Subcutaneous abdominal adipose tissue (tissue), 5 donors: ENCODE data around the gene PPP1R12B.
"Not testable (repeated sequence)": the region's sequence is repeated elsewhere in the genome, so short reads cannot be mapped to it uniquely, and the experiment has no call there.

Source experiments
- H3K27ac ChIP-seq: one replicate; pipeline ENCODE4 v1.7.0; 2013; ENCODE audit warnings: low read depth, mild to moderate bottlenecking, inconsistent platforms, low read length, moderate library complexity
- H3K27me3 ChIP-seq, 5 donors: one replicate each; pipeline ENCODE4 v1.7.0; 2013; ENCODE audit warnings: low read length in 5 of 5, inconsistent platforms in 1 of 5; ENCODE audit not compliant: control insufficient read depth in 5 of 5, insufficient read depth in 4 of 5
- H3K36me3 ChIP-seq, 5 donors: one replicate each; pipeline ENCODE4 v1.7.0; 2013; ENCODE audit warnings: low read length in 5 of 5; ENCODE audit not compliant: control insufficient read depth in 5 of 5, insufficient read depth in 5 of 5
- H3K4me1 ChIP-seq, 5 donors: one replicate each; pipeline ENCODE4 v1.7.0; 2013; ENCODE audit warnings: low read length in 5 of 5, mild to moderate bottlenecking in 3 of 5, moderate library complexity in 1 of 5; ENCODE audit not compliant: control insufficient read depth in 5 of 5, insufficient read depth in 5 of 5
- H3K4me3 ChIP-seq, 5 donors: one replicate each; pipeline ENCODE4 v1.7.0; 2013; ENCODE audit warnings: low read length in 5 of 5, low read depth in 1 of 5
- H3K9ac ChIP-seq, 5 donors: one replicate each; pipeline ENCODE4 v1.7.0; 2013; ENCODE audit warnings: low read length in 5 of 5, mild to moderate bottlenecking in 4 of 5, moderate library complexity in 3 of 5
- H3K9me3 ChIP-seq, 5 donors: one replicate each; pipeline ENCODE4 v1.7.0; 2013; ENCODE audit warnings: low read length in 5 of 5; ENCODE audit not compliant: control insufficient read depth in 5 of 5
- donor health status: healthy.
- donor health status: healthy.
- donor health status: healthy.
- donor health status: healthy.
- donor health status: healthy.

Gene PPP1R12B

DNA sequence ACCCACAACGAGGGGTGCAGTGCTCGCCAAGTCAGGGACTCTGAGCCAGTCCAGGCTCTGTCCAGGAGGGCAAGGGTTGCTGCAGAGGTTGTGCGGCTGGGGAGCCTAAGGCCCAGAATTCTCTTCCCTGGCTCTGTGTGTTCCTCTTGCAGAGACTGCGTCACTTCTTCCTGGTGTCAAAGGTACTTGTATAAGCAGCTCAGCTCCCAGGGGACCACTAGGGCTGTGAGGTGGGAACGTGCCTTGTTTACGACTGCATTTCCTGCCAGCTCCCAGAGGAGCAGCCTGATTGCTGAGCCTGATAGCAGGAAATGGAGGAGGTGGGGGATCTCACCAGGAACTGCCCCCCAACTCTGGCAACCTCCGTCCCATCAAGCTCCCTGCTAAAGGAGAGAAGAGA is 278.5 kb downstream of the PPP1R12B start:
- not testable (repeated sequence) for H3K9me3 ChIP-seq, H3K4me3 ChIP-seq, H3K27ac ChIP-seq, H3K36me3 ChIP-seq, H3K9ac ChIP-seq
- Histone ChIP-seq H3K27me3 (peaks cover 5 to 21% (median 10%) of the 10 kb centered on the region in 5 donors), H3K4me1 (peaks cover 4 to 50% (median 44%) of the 10 kb centered on the region in 5 donors)

DNA sequence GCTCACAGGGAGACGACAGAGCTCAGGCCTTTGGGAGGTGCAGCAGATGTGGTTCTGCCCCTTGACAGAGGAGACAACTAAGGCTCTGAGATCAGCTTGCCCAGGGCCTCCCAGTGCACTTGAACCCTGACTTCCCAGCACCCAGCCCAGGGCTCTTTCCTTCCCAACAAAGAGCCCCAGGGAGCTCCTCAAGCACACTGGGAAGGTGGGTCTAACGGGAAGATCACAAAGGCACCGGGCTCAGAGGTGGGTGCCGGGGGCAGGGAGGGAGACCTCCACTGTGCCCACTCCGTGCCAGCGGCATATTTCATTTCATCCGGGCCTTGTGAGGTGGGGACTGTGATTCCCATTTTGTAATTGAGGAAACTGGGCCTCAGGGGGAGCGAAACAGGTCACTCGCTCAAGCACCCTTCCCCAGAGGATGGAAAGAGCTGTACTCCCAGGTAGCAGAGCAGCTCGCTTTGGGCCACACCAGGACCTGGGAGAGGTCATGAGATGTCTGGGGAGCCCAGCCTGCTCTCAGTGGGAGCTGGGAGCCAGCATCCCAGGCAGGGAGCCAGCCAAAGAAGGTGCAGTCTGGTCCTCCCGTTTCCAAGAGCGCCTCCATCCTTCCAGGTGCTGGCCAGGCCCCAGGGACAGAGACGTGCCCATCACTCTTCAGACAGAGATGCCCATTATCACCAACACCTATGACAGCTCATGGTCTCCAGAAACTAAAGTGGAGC is 279.5 kb downstream of the PPP1R12B start:
- Histone ChIP-seq H3K4me3 (no peak overlapping the region), H3K9ac (no peak overlapping the region), H3K9me3 (no peaks in the 10 kb centered on the region), H3K27ac (no peak overlapping the region), H3K27me3 (peaks cover 5 to 15% (median 10%) of the 10 kb centered on the region in 5 donors), H3K36me3 (no peaks in the 10 kb centered on the region), H3K4me1 (peaks cover 4 to 45% (median 39%) of the 10 kb centered on the region in 5 donors)

DNA sequence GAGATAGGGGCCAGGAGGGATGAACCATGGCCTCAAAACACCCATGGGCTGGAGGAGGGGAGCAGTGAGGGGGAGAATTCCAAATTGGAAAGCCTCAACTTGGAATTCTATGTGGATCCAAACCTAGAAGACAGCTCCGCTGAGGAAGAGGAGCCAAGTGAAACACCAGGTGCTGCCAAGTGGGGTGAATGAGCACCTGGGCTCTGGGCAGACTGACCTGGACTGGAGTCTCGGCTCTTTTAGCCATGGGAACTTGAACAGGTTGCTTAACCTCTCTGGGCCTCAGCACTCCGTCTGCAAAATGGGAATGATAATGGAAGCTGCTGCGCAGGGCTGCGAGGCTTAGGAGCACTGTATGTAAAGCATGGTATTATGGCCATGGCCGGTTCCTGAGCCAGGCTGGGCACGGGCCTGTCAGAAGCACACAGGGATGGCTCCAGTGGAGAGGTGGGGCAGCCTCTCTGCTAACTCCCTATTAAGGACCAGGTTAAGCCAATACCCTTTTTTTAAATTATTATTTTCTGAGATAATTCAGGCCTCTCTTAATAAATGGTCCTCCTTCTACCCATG is 280.2 kb downstream of the PPP1R12B start:
- H3K9me3 ChIP-seq = no peaks in the 10 kb centered on the region

DNA sequence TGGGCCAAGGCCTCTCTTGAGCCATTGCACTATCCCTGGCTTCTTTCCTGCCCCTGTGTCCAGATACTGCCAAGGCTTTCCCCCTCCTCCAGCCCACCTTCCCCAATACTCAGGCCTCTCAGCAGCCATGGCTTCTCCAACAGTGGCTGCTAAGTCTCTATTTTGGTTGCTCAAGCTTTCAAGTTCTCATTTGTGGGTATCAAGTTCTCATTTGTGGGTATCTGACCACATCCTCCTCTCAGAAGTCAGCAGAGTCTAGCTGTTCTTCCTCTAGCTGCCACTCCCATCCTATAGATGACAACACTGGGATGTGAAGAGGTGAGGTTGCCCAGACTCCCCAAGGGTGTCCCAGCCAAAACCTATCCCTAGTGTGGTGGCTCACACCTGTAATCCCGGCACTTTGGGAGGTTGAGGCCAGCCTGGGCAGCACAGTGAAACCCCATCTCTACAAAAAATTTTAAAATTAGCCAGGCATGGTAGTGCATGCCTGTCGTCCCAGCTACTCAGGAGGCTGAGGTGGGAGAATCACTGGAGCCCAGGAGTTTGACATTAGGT is 280.8 kb downstream of the PPP1R12B start:
- not testable (repeated sequence) for H3K4me3 ChIP-seq, H3K27ac ChIP-seq, H3K9ac ChIP-seq, H3K9me3 ChIP-seq, H3K36me3 ChIP-seq
- Histone ChIP-seq H3K4me1 (peaks cover 4 to 36% (median 25%) of the 10 kb centered on the region in 5 donors), H3K27me3 (peaks cover 5 to 22% (median 10%) of the 10 kb centered on the region in 5 donors)

More for the DNA sequence above, 280.2 kb downstream of the PPP1R12B start:
- Histone ChIP-seq H3K4me3 (no peak overlapping the region), H3K27me3 (peaks cover 5 to 21% (median 10%) of the 10 kb centered on the region in 5 donors), H3K4me1 (peaks cover 4 to 39% (median 31%) of the 10 kb centered on the region in 5 donors), H3K9ac (no peak overlapping the region), H3K27ac (no peak overlapping the region), H3K36me3 (no peaks in the 10 kb centered on the region)

DNA sequence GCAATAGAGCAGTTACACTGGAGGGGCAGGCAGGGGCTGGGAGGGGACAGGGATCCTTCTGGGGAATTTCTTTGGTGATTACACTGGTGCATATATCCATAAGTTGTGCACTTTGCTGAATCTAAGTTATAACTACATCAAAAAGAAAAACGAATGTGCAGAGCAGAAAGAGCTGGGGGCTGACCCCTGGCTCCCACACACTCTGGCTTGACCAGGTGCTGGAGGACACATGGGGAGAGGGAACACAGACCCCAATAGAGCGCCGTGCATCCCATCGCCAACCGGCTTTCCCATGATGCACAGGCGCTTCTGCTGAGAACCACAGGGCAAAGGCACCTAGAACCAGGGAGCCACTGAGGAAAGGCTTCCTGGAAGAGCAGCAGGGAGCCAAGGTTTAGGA is 281.6 kb downstream of the PPP1R12B start:
- Histone ChIP-seq H3K4me1 (peaks cover 4 to 29% (median 20%) of the 10 kb centered on the region in 5 donors), H3K27me3 (peaks cover 0 to 22% (median 10%) of the 10 kb centered on the region in 5 donors)
- H3K27ac ChIP-seq, H3K9ac ChIP-seq, H3K4me3 ChIP-seq, H3K9me3 ChIP-seq, H3K36me3 ChIP-seq: not testable (repeated sequence)

DNA sequence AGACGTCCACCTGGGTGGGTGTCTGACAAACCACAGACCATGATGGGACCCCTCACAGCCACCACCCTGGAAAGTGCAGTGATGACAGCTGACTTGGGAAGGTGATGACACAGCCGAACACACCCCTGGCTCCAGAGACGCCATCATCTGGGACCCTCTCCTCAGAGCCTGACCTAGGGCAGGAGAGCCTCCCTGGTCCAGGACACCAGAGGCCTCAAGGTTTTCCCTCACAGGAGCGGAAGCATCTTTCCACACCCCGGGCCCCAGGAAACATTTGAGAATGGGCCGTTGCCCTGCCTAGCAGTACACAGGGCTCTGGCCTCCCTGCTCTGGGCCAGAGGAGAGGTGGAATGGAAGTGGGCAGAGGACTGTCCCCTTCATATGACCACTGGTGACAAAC is 282.0 kb downstream of the PPP1R12B start:
- Histone ChIP-seq H3K36me3 (no peaks in the 10 kb centered on the region), H3K27me3 (peaks cover 0 to 23% (median 10%) of the 10 kb centered on the region in 5 donors), H3K9me3 (no peaks in the 10 kb centered on the region), H3K4me1 (peaks cover 4 to 26% (median 19%) of the 10 kb centered on the region in 5 donors), H3K27ac (no peak overlapping the region), H3K4me3 (no peak overlapping the region), H3K9ac (no peak overlapping the region)

DNA sequence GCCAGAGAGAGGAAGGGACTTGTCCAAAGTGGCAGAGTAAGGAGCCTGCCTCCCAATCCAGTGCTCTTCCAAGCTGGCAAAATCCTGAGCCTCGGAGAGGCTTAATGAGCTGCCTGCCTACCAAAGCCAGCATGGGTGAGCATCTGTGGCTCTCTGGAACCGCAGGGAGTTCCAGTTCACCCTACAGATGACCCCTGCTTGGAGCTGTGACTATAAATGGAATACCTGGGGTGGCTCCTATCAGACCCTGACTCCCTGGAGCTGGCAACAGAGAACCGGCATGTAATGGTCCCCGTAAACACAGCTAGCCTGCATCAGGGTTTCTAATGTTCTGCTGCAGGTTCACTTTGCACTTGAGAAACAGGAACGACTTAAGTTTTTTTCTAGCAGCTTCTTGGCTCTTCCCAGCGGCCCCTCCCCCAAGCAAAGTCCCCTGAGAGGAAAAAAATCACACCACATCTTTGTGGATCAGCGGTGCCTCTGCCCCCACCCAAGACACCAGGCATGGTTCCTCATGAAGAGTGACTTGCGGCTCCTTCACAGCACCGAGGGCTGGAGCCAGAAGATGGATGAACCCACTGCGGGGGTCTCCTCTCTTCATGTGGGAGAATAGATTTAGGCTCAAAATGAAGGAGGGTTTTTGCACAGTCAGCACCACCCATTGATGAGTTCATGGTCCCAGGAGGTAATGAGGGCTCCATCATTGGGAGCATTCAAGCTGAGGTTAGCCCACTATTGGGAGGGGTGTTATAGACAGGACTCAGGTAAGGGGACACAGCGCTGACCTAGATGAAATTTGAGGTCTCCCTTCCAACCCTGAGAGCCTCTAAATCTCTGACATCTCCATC is 282.8 kb downstream of the PPP1R12B start:
- Histone ChIP-seq H3K27me3 (peaks cover 0 to 30% (median 10%) of the 10 kb centered on the region in 5 donors), H3K4me1 (peaks cover 4 to 20% (median 14%) of the 10 kb centered on the region in 5 donors), H3K36me3 (no peaks in the 10 kb centered on the region), H3K9me3 (no peaks in the 10 kb centered on the region), H3K27ac (no peak overlapping the region), H3K4me3 (no peak overlapping the region), H3K9ac (no peak overlapping the region)

DNA sequence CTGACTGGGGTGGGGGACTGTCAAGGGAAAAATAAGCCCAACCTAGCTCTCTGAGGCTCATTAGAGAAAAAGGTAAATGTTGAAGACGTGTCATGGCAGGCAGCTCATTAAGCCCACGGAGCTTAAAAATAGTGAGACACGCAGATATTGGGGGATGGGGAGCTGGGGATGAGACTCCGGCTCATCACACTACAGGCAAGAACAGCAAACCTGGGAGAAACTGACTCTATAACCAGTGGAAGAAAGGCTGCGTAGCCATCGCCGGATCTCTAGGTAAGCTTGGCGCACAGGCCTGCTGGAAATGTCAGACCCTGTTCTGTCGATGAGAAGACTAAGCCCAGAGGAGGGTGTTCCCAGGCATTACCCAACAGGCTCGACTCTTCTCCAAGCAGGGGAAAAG is 283.7 kb downstream of the PPP1R12B start:
- Histone ChIP-seq H3K9ac (no peak overlapping the region), H3K9me3 (no peaks in the 10 kb centered on the region), H3K27me3 (peaks cover 0 to 30% (median 10%) of the 10 kb centered on the region in 5 donors), H3K27ac (no peak overlapping the region), H3K4me3 (no peak overlapping the region), H3K36me3 (no peaks in the 10 kb centered on the region), H3K4me1 (peaks cover 0 to 10% (median 5%) of the 10 kb centered on the region in 5 donors)

DNA sequence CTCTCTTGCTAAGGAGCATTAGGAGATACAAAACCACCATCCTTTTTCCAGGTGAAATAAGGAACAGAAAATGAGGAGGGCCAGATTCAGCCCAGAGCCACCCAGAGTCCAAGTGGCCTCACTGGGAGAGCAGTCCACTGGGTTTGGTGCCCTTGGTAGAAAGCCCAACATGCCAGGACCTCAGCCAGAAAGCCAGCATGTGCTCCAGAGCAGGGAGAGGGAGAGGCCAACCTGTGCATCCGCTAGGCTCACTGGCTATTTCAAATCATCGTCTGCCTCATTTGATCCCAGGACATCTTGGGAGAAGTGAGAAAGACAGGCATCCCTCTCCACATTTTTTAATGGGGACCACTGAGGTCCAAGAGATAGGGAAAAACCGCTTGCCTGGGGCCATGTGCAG is 287.7 kb downstream of the PPP1R12B start:
- H3K27ac ChIP-seq, H3K9ac ChIP-seq, H3K4me3 ChIP-seq, H3K36me3 ChIP-seq, H3K9me3 ChIP-seq, H3K4me1 ChIP-seq: not testable (repeated sequence)
- peaks cover 0 to 39% (median 7%) of the 10 kb centered on the region in 5 donors for H3K27me3 ChIP-seq
